ENCODE data around the gene PGM2. TPM values are rescaled to one million over a fixed set of nuclear protein-coding genes. Genes with fewer than 3 reads are reported as not detected.
A peak's percentile ranks its signal among the peaks of the same experiment; 100 is the strongest.

PGM2 gene
- total RNA-seq, 2 donors from 2014 or later: 42.2 to 67.0 TPM

DNA sequence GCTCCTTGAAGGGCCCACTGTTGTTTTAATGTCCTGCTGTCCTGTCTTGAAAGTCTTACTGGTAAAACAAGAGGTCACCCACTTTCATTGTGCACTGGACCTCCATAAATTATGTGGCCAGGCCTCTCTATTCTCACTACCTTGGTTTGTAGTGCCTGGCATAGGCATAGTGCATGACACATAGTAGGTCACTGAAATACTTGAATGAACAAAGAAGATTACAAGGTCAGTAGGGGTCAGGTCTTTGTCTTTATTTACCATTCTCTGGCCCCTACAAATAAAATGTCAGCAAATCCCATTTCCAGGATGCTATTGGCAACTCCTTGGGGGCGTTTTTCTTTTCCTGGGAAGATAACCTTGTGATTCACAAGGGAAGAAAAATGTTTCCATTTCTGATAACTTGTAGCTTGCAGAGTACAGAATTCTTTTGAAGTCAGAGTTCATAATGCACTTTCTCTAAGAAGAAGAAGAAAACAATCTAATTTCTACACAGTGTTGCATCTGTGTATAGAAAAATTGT, 1.4 kb downstream of the PGM2 start:
- peak overlapping the region; percentile 97 for H3K4me3 Mint-ChIP-seq
- ATAC-seq (replicated peaks): no peak
- H3K27me3 Mint-ChIP-seq: no peaks in the 10 kb centered on the region
- peak overlapping the region; percentile 95 for H3K27ac Mint-ChIP-seq
- H3K36me3 Mint-ChIP-seq (ENCODE audit: low read depth): peaks cover 50% of the 10 kb centered on the region
- peaks cover 29% of the 10 kb centered on the region for H3K4me1 Mint-ChIP-seq
- no peaks in the 10 kb centered on the region for H3K9me3 Mint-ChIP-seq

DNA sequence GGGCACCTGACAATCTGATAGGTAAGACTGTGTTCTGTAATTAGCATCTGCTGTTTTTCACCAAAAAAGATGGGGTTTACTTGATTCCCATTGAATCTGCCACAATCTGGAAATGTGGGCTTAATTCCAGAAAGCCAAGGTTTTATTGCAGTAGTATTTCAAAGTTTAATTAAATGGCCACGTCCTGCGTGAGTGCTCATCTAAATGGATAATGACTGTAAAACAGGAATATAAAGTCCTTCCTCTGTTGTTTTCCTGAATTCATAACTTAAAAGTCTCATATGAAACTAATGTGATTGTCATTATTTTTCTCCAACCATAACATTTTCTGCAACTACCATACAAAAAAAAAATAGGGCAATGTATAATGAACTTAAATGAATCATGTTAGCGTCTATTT, 2.4 kb downstream of the PGM2 start:
- H3K27me3 Mint-ChIP-seq: no peaks in the 10 kb centered on the region
- ATAC-seq (replicated peaks): no peak
- H3K36me3 Mint-ChIP-seq (ENCODE audit: low read depth): peaks cover 56% of the 10 kb centered on the region
- H3K4me1 Mint-ChIP-seq: peaks cover 29% of the 10 kb centered on the region
- no peaks in the 10 kb centered on the region for H3K9me3 Mint-ChIP-seq
- no peak overlapping the region for H3K27ac Mint-ChIP-seq
- peak overlapping the region; percentile 97 for H3K4me3 Mint-ChIP-seq

DNA sequence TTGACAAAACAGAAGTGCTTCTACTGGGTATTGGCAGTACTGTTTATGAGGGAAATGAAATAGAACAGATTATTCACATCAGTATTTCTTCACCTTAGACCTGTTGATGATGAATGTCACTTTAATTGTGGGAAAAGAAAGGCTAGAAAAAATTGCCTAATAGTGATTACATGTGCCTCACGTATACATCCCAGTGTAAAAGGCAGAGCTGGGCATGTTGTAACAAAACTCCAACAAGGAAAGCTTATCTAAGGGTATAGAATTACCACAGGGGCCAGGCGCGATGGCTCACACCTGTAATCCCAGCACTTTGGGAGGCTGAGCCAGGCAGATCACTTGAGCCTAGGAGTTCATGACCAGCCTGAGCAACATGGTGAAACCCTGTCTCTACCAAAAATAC, 4.2 kb downstream of the PGM2 start:
- Mint-ChIP-seq H3K4me3 (no peak overlapping the region), H3K27me3 (no peaks in the 10 kb centered on the region), H3K9me3 (no peaks in the 10 kb centered on the region), H3K36me3 (ENCODE audit: low read depth) (peaks cover 74% of the 10 kb centered on the region), H3K4me1 (peaks cover 22% of the 10 kb centered on the region), H3K27ac (no peak overlapping the region)
- ATAC-seq (replicated peaks): no peak

DNA sequence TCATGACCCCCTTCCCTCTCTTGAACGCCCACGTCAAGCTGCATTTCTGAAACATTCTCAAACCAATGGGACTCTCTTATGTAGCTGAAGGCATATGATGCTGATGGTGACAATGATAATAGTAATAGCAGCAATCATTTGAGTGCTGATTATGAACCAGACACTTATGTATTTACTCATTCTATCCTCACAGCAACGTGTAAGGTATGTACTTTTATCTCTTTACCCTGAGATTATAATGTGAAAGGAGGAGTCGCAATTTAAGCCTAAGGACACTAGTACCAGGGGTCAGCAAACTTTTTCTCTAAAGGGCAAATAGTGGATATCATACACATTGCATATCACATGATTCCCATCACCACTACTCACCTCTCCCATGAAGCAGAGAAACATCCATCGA, 8.5 kb downstream of the PGM2 start:
- Mint-ChIP-seq H3K27me3 (no peaks in the 10 kb centered on the region), H3K4me1 (peaks cover 21% of the 10 kb centered on the region), H3K36me3 (ENCODE audit: low read depth) (peaks cover 97% of the 10 kb centered on the region), H3K9me3 (no peaks in the 10 kb centered on the region), H3K4me3 (no peak overlapping the region), H3K27ac (no peak overlapping the region)
- no peak for ATAC-seq (replicated peaks)

DNA sequence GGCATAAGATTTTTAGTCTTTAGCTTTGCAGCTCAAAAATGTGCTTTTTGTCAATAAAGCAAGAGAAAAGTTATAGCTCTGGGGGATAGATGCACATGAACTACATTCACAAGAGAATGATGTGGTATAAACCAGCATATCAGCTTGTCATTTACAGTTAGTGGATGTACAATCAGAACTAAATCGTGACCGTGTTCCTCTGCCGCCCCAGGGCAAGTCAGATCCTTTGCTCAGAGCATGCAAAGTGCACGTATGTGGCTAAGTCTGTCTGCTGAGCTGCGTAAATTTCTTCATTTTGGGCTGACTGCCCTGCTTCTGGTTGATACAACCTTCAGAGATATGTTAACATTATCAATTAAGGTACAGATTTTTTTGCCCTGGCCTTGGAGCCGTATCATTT, 9.3 kb downstream of the PGM2 start:
- Mint-ChIP-seq H3K27ac (no peak overlapping the region), H3K9me3 (no peaks in the 10 kb centered on the region), H3K27me3 (no peaks in the 10 kb centered on the region), H3K36me3 (ENCODE audit: low read depth) (peaks cover 97% of the 10 kb centered on the region), H3K4me1 (peaks cover 21% of the 10 kb centered on the region), H3K4me3 (no peak overlapping the region)
- no peak for ATAC-seq (replicated peaks)

DNA sequence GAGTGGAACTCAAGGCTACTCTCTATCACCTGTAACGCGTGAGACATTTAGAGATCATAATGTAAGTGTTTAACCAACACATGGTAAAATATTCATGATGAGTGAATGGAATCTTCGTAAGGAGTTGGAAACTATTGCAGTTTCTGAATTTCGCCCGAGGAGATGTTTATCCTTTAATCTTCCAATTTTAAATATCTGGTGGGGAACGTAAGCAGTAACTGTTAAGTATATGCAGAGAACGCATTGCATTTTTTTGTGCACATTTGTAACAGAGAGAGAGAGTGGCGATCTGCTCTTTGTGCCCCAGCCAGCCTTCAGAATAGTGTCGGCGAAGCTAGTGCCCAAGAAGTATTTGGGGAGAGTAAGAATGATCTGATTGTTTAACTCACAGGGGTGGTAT, 9.8 kb downstream of the PGM2 start:
- no peak overlapping the region for H3K4me3 Mint-ChIP-seq
- H3K27me3 Mint-ChIP-seq: no peaks in the 10 kb centered on the region
- peaks cover 97% of the 10 kb centered on the region for H3K36me3 Mint-ChIP-seq (ENCODE audit: low read depth)
- ATAC-seq (replicated peaks): no peak
- H3K9me3 Mint-ChIP-seq: no peaks in the 10 kb centered on the region
- H3K27ac Mint-ChIP-seq: peak overlapping the region; percentile 25
- H3K4me1 Mint-ChIP-seq: peaks cover 20% of the 10 kb centered on the region

DNA sequence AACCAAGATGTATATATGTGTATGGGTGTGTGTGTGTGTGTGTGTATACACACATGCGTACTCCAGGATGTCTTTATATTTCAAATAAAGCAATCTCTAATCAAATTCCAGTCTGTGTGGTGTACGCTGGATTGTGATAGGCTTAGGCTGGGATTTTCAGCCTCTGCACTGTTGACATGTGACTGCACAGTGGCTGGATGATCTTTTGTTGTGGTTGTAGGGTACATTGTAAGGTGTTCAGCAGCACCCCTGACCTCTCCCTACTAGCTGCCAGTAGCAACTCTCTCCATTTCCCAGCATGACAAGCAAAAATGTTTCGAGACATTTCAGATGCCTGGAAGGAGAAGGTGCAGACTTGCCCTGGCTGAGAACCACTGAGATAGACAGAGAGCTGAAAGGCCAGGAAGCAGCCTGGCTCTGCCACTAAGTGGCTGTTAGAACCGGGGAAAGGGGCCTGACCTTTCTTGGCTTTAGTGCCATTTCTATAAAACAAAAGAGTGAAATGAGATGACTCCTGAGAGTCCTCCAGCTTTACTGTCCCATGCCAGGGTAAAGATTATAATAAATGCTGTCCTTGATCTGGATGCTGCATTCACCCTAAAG, 10.5 kb downstream of the PGM2 start:
- peak; percentile 12 for ATAC-seq (replicated peaks)
- Mint-ChIP-seq H3K4me3 (peak overlapping the region; percentile 9), H3K27me3 (no peaks in the 10 kb centered on the region), H3K9me3 (no peaks in the 10 kb centered on the region), H3K4me1 (peaks cover 17% of the 10 kb centered on the region), H3K27ac (peak overlapping the region; percentile 59), H3K36me3 (ENCODE audit: low read depth) (peaks cover 96% of the 10 kb centered on the region)

DNA sequence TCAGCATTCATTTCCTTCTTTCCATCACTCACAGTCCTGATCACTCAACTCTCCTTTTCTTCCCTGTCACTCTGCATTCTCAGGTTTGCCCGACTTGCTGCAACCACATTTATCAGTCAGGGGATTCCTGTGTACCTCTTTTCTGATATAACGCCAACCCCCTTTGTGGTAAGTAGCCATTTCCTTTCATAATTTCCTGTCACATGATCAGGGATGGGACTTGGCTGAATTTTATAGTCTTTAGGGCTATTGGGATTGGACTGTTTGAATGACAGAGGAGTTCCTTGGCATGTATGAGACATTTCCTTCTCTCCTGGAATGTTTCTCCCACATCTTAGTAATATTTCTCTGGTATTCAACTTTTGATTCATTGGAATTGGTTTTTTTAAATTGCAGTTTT, 11.0 kb downstream of the PGM2 start:
- peaks cover 95% of the 10 kb centered on the region for H3K36me3 Mint-ChIP-seq (ENCODE audit: low read depth)
- ATAC-seq (replicated peaks): peak; percentile 42
- H3K27ac Mint-ChIP-seq: peak overlapping the region; percentile 59
- peaks cover 17% of the 10 kb centered on the region for H3K4me1 Mint-ChIP-seq
- H3K4me3 Mint-ChIP-seq: peak overlapping the region; percentile 9
- no peaks in the 10 kb centered on the region for H3K9me3 Mint-ChIP-seq
- no peaks in the 10 kb centered on the region for H3K27me3 Mint-ChIP-seq

DNA sequence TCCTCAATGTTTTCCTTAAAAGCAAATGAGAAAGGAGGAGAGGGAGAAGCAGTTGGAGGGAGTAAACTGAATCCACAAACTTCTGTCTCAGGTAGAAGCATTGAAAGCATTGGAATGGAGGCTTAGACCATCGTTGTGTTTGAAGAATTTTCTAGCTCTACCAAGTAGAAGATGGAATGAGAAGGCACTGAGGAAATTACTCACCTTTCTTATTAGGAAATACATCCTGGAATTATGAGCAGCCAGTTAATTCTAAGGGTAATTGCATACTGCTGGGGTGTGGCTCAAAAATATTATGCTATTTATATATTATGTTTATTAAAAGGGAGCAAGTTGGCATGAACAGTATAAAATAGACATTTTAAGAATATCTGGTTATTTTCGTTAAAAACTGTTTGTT, 12.9 kb downstream of the PGM2 start:
- Mint-ChIP-seq H3K4me1 (peaks cover 17% of the 10 kb centered on the region), H3K36me3 (ENCODE audit: low read depth) (peaks cover 95% of the 10 kb centered on the region), H3K27me3 (no peaks in the 10 kb centered on the region), H3K4me3 (no peak overlapping the region), H3K27ac (no peak overlapping the region), H3K9me3 (no peaks in the 10 kb centered on the region)
- no peak for ATAC-seq (replicated peaks)

DNA sequence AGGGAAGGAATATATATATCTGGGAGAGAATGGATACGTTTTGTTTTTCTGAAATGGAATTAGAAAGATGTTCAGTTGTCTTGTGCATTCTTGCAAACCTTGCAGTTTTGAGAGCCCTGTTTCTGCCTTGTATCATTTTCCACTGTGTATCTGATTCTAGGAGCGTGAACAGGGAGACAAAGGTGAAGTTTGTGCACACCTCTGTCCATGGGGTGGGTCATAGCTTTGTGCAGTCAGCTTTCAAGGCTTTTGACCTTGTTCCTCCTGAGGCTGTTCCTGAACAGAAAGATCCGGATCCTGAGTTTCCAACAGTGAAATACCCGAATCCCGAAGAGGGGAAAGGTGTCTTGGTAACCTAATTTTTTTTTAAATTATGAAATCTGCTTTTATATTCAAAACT, 17.7 kb downstream of the PGM2 start:
- Mint-ChIP-seq H3K9me3 (no peaks in the 10 kb centered on the region), H3K4me1 (no peaks in the 10 kb centered on the region), H3K4me3 (no peak overlapping the region), H3K27ac (no peak overlapping the region), H3K27me3 (no peaks in the 10 kb centered on the region), H3K36me3 (ENCODE audit: low read depth) (peaks cover 94% of the 10 kb centered on the region)
- ATAC-seq (replicated peaks): no peak

DNA sequence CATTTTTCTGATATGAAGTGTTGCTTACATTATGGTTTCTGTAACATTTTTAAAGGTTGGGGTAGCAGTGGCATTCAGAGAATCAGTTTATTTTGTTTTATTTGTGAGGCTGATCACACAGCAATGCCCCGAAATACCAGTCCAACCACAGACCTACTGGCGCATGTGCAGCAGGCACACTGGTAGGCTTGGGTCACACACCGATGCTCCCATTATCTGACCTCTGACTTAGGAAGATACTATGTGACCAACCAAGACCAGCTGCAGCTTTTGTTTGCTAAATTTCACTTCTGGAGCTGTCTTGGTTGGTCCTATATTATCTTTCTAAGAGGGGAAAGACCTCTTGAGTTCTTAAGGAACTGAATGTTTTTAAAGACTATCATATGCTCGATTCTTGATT, 18.7 kb downstream of the PGM2 start:
- H3K4me1 Mint-ChIP-seq: no peaks in the 10 kb centered on the region
- no peak overlapping the region for H3K27ac Mint-ChIP-seq
- peaks cover 93% of the 10 kb centered on the region for H3K36me3 Mint-ChIP-seq (ENCODE audit: low read depth)
- no peak for ATAC-seq (replicated peaks)
- no peaks in the 10 kb centered on the region for H3K27me3 Mint-ChIP-seq
- no peaks in the 10 kb centered on the region for H3K9me3 Mint-ChIP-seq
- no peak overlapping the region for H3K4me3 Mint-ChIP-seq

DNA sequence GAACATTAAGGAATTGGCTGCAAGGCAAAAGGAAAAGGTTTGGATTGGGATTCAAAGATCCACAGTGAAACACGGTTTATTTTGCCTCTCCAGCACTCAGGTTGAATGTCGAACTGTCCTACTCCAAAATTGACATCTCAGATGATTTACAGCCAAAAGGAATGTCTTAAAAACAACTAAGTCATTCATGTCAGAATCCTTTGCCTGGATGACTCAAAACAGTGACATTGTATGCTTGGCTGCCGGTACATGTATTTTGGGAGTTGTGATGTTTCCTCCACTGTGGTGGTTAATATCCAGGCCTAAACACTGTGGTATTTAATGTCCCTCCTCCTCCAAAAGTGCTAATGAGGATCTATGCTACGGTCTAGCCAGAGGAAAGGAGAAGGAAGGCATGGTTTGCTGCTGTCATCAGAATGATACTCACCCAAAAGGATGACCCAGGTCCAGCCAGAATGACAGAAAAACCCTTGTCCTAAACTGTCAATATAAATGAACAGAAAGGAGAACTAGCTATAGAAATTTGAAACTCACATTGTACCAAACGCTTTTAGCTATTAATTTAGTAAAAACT, 20.9 kb downstream of the PGM2 start:
- peak overlapping the region; percentile 56 for H3K27ac Mint-ChIP-seq
- no peaks in the 10 kb centered on the region for H3K27me3 Mint-ChIP-seq
- no peaks in the 10 kb centered on the region for H3K4me1 Mint-ChIP-seq
- H3K36me3 Mint-ChIP-seq (ENCODE audit: low read depth): peaks cover 95% of the 10 kb centered on the region
- H3K9me3 Mint-ChIP-seq: no peaks in the 10 kb centered on the region
- H3K4me3 Mint-ChIP-seq: no peak overlapping the region
- ATAC-seq (replicated peaks): no peak

DNA sequence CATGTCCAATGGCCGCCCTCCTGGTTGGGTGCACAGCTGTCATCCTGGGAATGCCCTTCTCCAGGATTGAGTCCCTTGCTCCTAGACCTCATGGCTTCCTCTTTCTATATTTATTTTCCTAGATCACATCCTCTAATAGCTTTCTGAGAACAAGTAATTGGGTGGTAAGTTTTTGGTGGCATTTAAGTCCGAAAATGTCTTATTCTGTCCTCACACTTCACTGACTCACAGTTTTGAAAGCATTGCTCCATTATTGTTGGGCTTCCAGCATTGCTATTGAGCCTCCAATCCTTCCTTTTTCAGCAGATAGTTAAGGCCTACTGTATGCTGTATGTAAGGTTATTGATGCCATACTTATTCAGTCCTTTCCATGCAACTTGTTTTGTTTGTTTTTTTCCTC, 25.9 kb downstream of the PGM2 start:
- no peak for ATAC-seq (replicated peaks)

DNA sequence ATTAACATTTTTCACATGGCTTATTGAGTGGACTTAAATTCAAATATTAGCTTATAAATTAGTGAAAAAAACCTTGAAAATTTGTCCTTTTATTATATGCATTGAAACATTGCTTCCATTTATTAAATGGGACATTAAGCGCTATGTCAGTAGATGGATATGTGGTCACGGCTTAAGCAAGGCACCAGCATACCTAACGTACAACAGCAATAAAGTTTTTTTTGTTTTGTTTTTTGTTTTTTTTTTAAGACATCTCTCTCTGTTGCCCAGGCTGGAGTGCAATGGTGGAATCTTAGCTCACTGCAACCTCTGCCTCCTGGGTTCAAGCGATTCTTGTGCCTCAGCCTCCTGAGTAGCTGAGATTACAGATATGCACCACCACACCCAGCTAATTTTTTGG, 31.6 kb downstream of the PGM2 start:
- Mint-ChIP-seq H3K36me3 (ENCODE audit: low read depth) (peaks cover 91% of the 10 kb centered on the region), H3K4me3 (no peak overlapping the region), H3K27ac (no peak overlapping the region), H3K27me3 (no peaks in the 10 kb centered on the region), H3K9me3 (no peaks in the 10 kb centered on the region), H3K4me1 (no peaks in the 10 kb centered on the region)
- no peak for ATAC-seq (replicated peaks)

More for the DNA sequence above, 25.9 kb downstream of the PGM2 start:
- H3K36me3 Mint-ChIP-seq (ENCODE audit: low read depth): peaks cover 95% of the 10 kb centered on the region
- H3K4me1 Mint-ChIP-seq: no peaks in the 10 kb centered on the region
- H3K27ac Mint-ChIP-seq: no peak overlapping the region
- H3K9me3 Mint-ChIP-seq: no peaks in the 10 kb centered on the region
- no peaks in the 10 kb centered on the region for H3K27me3 Mint-ChIP-seq
- H3K4me3 Mint-ChIP-seq: no peak overlapping the region

DNA sequence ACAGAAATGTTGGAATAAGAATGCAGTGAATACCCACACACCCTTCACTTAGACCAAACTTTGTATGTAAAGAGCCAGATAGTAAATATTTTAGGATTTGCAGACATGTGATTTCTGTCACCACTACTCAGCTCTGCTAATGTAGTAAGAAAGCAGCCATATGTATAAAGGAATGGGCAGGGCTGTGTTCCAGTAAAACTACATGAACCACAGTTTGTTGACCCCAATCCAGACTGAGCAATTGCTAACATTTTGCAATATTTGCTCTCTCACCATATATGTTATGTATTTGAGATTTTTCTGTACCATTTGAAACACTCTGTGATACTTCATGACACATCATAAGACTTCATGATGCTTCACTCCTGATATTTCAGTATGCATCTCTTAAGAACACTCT, 32.4 kb downstream of the PGM2 start:
- no peak overlapping the region for H3K4me3 Mint-ChIP-seq
- H3K36me3 Mint-ChIP-seq (ENCODE audit: low read depth): peaks cover 91% of the 10 kb centered on the region
- ATAC-seq (replicated peaks): no peak
- no peaks in the 10 kb centered on the region for H3K9me3 Mint-ChIP-seq
- no peaks in the 10 kb centered on the region for H3K27me3 Mint-ChIP-seq
- no peaks in the 10 kb centered on the region for H3K4me1 Mint-ChIP-seq
- no peak overlapping the region for H3K27ac Mint-ChIP-seq
